HepG2 (cell line): ENCODE data around the gene ATG4D. TPM values are rescaled to one million over a fixed set of nuclear protein-coding genes. Genes with fewer than 3 reads are reported as not detected.

Experiments
- CENPT ChIP-seq: sonication (generic); formaldehyde crosslinking; IDR thresholded peaks from 2 replicates; pipeline ENCODE4 v1.8.0; 2022; ENCODE audit warnings: low read depth, mild to moderate bottlenecking, moderate library complexity, missing genetic modification reagents
- CREB3 ChIP-seq: sonication (generic); formaldehyde crosslinking; IDR thresholded peaks from 2 replicates; pipeline ENCODE4 v1.5.0; 2020; ENCODE audit warnings: missing genetic modification reagents
- FLYWCH1 ChIP-seq: sonication (generic); formaldehyde crosslinking; IDR thresholded peaks from 2 replicates; pipeline ENCODE4 v1.8.1; 2023; ENCODE audit warnings: mild to moderate bottlenecking, missing genetic modification reagents
- FOXK2 ChIP-seq: fragments of 450-650 bp; IDR thresholded peaks from 2 replicates; pipeline ENCODE4 v1.6.1; 2016
- GLI4 ChIP-seq: sonication (generic); formaldehyde crosslinking; IDR thresholded peaks from 2 replicates; pipeline ENCODE4 v1.5.1; 2020; ENCODE audit warnings: missing genetic modification reagents, mild to moderate bottlenecking, moderate library complexity, borderline replicate concordance
- IKZF1 ChIP-seq: fragments of 450-650 bp; IDR thresholded peaks from 2 replicates; pipeline ENCODE4 v1.7.1; 2016
- IRF1 ChIP-seq: sonication (generic); formaldehyde crosslinking; IDR thresholded peaks from 2 replicates; pipeline ENCODE4 v1.4.0; 2020; ENCODE audit warnings: low read depth, mild to moderate bottlenecking, missing genetic modification reagents
- KLF9 ChIP-seq: IDR thresholded peaks from 2 replicates; pipeline ENCODE4 v1.6.1; 2016; ENCODE audit warnings: low read depth
- MED1 ChIP-seq: sonication (generic); formaldehyde crosslinking; IDR thresholded peaks from 2 replicates; pipeline ENCODE4 v1.4.0; 2020; ENCODE audit warnings: missing genetic modification reagents
- MXI1 ChIP-seq: IDR thresholded peaks from 3 replicates; pipeline ENCODE4 v1.6.1; 2012; ENCODE audit warnings: low read depth, low read length, inconsistent platforms, borderline replicate concordance
- NCOA5 ChIP-seq: sonication (generic); formaldehyde crosslinking; IDR thresholded peaks from 2 replicates; pipeline ENCODE4 v1.4.0; 2020; ENCODE audit warnings: missing genetic modification reagents
- NONO ChIP-seq, 2 experiments: fragments of 450-650 bp in 1 of 2; sonication (generic) in 1 of 2; formaldehyde crosslinking in 1 of 2; IDR thresholded peaks in 1 of 2; conservative IDR thresholded peaks in 1 of 2; 2 replicates each; pipeline versions ENCODE4 v1.6.1 to v1.8.0; 2017 to 2022; ENCODE audit warnings: mild to moderate bottlenecking in 1 of 2, missing genetic modification reagents in 1 of 2, moderate library complexity in 1 of 2
- NR2F1 ChIP-seq, 2 experiments: fragments of 450-650 bp in 1 of 2; formaldehyde crosslinking in 1 of 2; IDR thresholded peaks; 2 replicates each; pipeline versions ENCODE4 v1.5.0 to v1.6.1; 2016 to 2020; ENCODE audit warnings: mild to moderate bottlenecking in 1 of 2, missing compliant biosample characterization in 1 of 2, missing genetic modification reagents in 1 of 2, moderate library complexity in 1 of 2
- RCOR2 ChIP-seq: IDR thresholded peaks from 2 replicates; pipeline ENCODE4 v1.6.1; 2016; ENCODE audit warnings: missing biosample characterization, missing genetic modification reagents
- RFX5 ChIP-seq: IDR thresholded peaks from 2 replicates; pipeline ENCODE4 v1.6.1; 2011; ENCODE audit warnings: low read depth, low read length, improper control_type of control experiment
- SMARCE1 ChIP-seq: fragments of 450-650 bp; IDR thresholded peaks from 2 replicates; pipeline ENCODE4 v1.6.1; 2017; ENCODE audit warnings: borderline replicate concordance
- SP140L ChIP-seq: sonication (generic); formaldehyde crosslinking; IDR thresholded peaks from 2 replicates; pipeline ENCODE4 v1.4.0; 2020; ENCODE audit warnings: missing genetic modification reagents, borderline replicate concordance
- STAT6 ChIP-seq: sonication (generic); formaldehyde crosslinking; IDR thresholded peaks from 2 replicates; pipeline ENCODE4 v1.4.0; 2020; ENCODE audit warnings: missing genetic modification reagents, mild to moderate bottlenecking, borderline replicate concordance
- TOE1 ChIP-seq: sonication (generic); formaldehyde crosslinking; IDR thresholded peaks from 2 replicates; pipeline ENCODE4 v1.4.0; 2020; ENCODE audit warnings: mild to moderate bottlenecking, missing genetic modification reagents
- ZKSCAN1 ChIP-seq: fragments of 150-350 bp; IDR thresholded peaks from 2 replicates; pipeline ENCODE4 v1.6.1; 2014; ENCODE audit warnings: low read length
- ZNF225 ChIP-seq: sonication (generic); formaldehyde crosslinking; IDR thresholded peaks from 2 replicates; pipeline ENCODE4 v1.4.0; 2020; ENCODE audit warnings: mild to moderate bottlenecking, missing genetic modification reagents
- ZNF670 ChIP-seq: sonication (generic); formaldehyde crosslinking; IDR thresholded peaks from 2 replicates; pipeline ENCODE4 v1.8.0; 2022; ENCODE audit warnings: mild to moderate bottlenecking, missing genetic modification reagents, borderline replicate concordance
- ZNF772 ChIP-seq: sonication (generic); formaldehyde crosslinking; IDR thresholded peaks from 2 replicates; pipeline ENCODE4 v1.5.0; 2020; ENCODE audit warnings: mild to moderate bottlenecking, missing genetic modification reagents
- polyA plus RNA-seq, 8 experiments: library from polyadenylated mRNA; depleted of rRNA in 3 of 8; stranded (reverse) in 7 of 8; unstranded in 1 of 8; fragments of >200 nt; fragmentation: Illumina TruSeq in 4 of 8; extraction: Trizol in 4 of 8; gene quantifications; 2 replicates each; pipeline versions ENCODE4 v1.2.1 to v1.2.3, GENCODE V29; 2011 to 2016; ENCODE audit warnings: low read depth in 4 of 8, missing spikeins in 1 of 8, mixed read lengths in 1 of 8; ENCODE audit not compliant: insufficient read depth in 1 of 8
- total RNA-seq, 5 experiments: library from RNA; depleted of rRNA; stranded (reverse); fragments of >200 nt; fragmentation: Illumina TruSeq; extraction: Trizol; gene quantifications; 2 replicates each; pipeline ENCODE4 v1.2.3, GENCODE V29; 2016; ENCODE audit warnings: low read depth in 1 of 5

ATG4D gene
- total and polyA plus RNA-seq, 2 of the 13 experiments (the other 11 are each of a cell fraction or from before 2014, with no cell fraction given): 17.8 to 19.0 TPM

GRCh38 chr19:10568826-10569651, 25.3 kb downstream of the ATG4D start, which contains the start of gene CDKN2D (continued):
- TF ChIP-seq STAT6 (CRISPR knock-in tag) (peak; percentile 76; the same call in 1 of the 2 replicates), ZNF225 (CRISPR knock-in tag) (no peak), GLI4 (no peak), CREB3 (CRISPR knock-in tag) (no peak), FLYWCH1 (CRISPR knock-in tag) (no peak), RCOR2 (CRISPR knock-in tag) (peak; percentile 50; the same call in 1 of the 2 replicates), NCOA5 (CRISPR knock-in tag) (no peak), ZNF670 (CRISPR knock-in tag) (peak; percentile 70; the same call in 1 of the 2 replicates), ZKSCAN1 (no peak), NR2F1 (CRISPR knock-in tag; IDR thresholded peaks at IDR 0.05) (0 out of 4 replicates have a peak, but pooled peaks of 1 of the 2 experiments have one; percentile 15), ZNF772 (CRISPR knock-in tag) (no peak; the same call in 1 of the 2 replicates), KLF9 (CRISPR knock-in tag) (peak; percentile 72; the same call in 1 of the 2 replicates), SP140L (CRISPR knock-in tag) (no peak), FOXK2 (peak; percentile 33; the same call in 1 of the 2 replicates), MED1 (CRISPR knock-in tag) (peak; percentile 64; the same call in 1 of the 2 replicates), IKZF1 (no peak), SMARCE1 (no peak), MXI1 (peak; percentile 90; the same call in 2 of the 3 replicates), TOE1 (0 out of 2 replicates have a peak, but pooled peaks have one; percentile 37), RFX5 (peak; percentile 99), CENPT (CRISPR knock-in tag) (peak; percentile 83; the same call in 1 of the 2 replicates), NONO (IDR thresholded peaks at IDR 0.05) (no peak), NONO (CRISPR knock-in tag; conservative IDR thresholded peaks at IDR 0.05) (peak; percentile 19; the same call in 1 of the 2 replicates), IRF1 (CRISPR knock-in tag) (no peak)
